Right atrium auricular region (tissue), 2 donors: ENCODE measurements around the gene SFXN2. TPM values are rescaled to one million over a fixed set of nuclear protein-coding genes. Genes with fewer than 3 reads are reported as not detected.
A peak's percentile ranks its signal among the peaks of the same experiment; 100 is the strongest.

ENCODE experiments used
- DNase-seq: peaks from one replicate; pipeline ENCODE4 v3.0.0-alpha.2; 2019; ENCODE audit warnings: low spot score
- H3K27ac ChIP-seq, 2 donors: fragments of 200-600 bp; sonication (generic); 1 replicate in 1 of 2; 2 replicates in 1 of 2; pipeline ENCODE4 v1.5.1; 2016 to 2019
- H3K27me3 ChIP-seq, 2 donors: fragments of 200-600 bp; sonication (generic); one replicate each; pipeline versions ENCODE4 v1.5.1 to v1.6.0; 2017 to 2019
- H3K36me3 ChIP-seq: fragments of 200-600 bp; sonication (generic); one replicate; pipeline ENCODE4 v1.5.1; 2016
- H3K4me1 ChIP-seq, 2 donors: fragments of 200-600 bp; sonication (generic); one replicate each; pipeline versions ENCODE4 v1.5.1 to v1.6.0; 2017 to 2019
- H3K4me3 ChIP-seq, 2 donors: fragments of 200-600 bp; sonication (generic); 1 replicate in 1 of 2; 2 replicates in 1 of 2; pipeline ENCODE4 v1.5.1; 2017 to 2019; ENCODE audit warnings: mild to moderate bottlenecking in 1 of 2, moderate library complexity in 1 of 2
- H3K9me3 ChIP-seq, 2 donors: fragments of 200-600 bp; sonication (generic); one replicate each; pipeline ENCODE4 v1.5.1; 2019
- total RNA-seq, 2 donors: library from RNA; depleted of rRNA; stranded (reverse); fragments of >200 nt; gene quantifications; one replicate each; pipeline ENCODE4 v1.1.0, GENCODE V29; 2016
- TF ChIP-seq, protein P1 (sequence below), 2 donors: fragments of 200-600 bp; sonication (generic); IDR thresholded peaks; one replicate each; pipeline ENCODE4 v1.5.1; 2019; ENCODE audit warnings: antibody characterized with exemption in 2 of 2

SFXN2 gene
- total RNA-seq, 2 donors from 2014 or later, result 0.59 to 2.7 TPM

DNA sequence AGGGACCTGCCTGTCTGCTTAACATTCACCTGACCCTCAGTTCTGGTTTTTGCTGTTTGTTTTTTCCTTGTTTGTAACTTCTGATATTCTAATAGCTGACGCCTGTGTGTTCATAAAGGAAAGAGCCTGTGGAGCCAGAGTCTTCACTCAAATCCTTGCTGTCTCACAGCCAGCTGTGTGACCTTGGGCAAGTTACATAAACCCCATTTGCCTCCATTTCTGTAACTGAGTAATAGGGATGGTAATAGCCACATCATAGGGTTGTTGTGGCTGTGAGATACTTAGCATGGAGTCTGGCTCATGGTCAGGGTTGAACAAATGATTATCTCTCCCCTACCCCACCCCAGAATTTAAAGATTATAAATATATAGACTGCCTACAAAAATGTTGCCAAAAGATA is 56.4 kb downstream of the SFXN2 start:
- TF ChIP-seq, protein P1, sequence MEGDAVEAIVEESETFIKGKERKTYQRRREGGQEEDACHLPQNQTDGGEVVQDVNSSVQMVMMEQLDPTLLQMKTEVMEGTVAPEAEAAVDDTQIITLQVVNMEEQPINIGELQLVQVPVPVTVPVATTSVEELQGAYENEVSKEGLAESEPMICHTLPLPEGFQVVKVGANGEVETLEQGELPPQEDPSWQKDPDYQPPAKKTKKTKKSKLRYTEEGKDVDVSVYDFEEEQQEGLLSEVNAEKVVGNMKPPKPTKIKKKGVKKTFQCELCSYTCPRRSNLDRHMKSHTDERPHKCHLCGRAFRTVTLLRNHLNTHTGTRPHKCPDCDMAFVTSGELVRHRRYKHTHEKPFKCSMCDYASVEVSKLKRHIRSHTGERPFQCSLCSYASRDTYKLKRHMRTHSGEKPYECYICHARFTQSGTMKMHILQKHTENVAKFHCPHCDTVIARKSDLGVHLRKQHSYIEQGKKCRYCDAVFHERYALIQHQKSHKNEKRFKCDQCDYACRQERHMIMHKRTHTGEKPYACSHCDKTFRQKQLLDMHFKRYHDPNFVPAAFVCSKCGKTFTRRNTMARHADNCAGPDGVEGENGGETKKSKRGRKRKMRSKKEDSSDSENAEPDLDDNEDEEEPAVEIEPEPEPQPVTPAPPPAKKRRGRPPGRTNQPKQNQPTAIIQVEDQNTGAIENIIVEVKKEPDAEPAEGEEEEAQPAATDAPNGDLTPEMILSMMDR (IDR thresholded peaks at IDR 0.05), result no peak
- Histone ChIP-seq H3K4me3 (no peak overlapping the region), H3K9me3 (no peaks in the 10 kb centered on the region), H3K4me1 (peaks cover 0 to 61% of the 10 kb centered on the region in 2 donors), H3K36me3 (no peaks in the 10 kb centered on the region), H3K27ac (peak overlapping the region; percentile 35 to 55), H3K27me3 (no peaks in the 10 kb centered on the region)
- DNase-seq, result no peak

DNA sequence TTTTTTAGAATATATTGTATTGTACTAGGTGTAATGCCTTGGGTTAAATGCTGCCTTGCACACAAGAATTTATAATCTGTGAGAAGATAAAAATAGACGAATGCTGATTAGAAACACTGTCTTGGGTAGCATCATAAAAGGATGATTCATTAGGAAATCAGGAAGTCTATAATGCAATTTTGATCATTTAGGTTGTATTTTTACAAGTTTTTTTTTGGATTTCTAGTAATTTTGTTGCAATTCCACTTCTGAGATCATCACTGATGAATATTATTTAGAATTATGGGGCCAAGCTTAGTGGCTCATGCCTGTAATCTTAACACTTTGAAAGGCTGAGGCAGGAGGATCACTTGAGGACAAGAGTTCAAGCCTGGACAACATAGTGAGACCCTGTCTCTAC is 58.9 kb downstream of the SFXN2 start:
- H3K4me1 ChIP-seq, result peaks cover 0 to 75% of the 10 kb centered on the region in 2 donors
- H3K36me3 ChIP-seq, result no peaks in the 10 kb centered on the region
- peak overlapping the region; percentile 95 to 99 for H3K27ac ChIP-seq
- TF ChIP-seq, protein P1 (IDR thresholded peaks at IDR 0.05), result no peak
- DNase-seq, result no peak
- H3K9me3 ChIP-seq, result no peaks in the 10 kb centered on the region
- H3K27me3 ChIP-seq, result no peaks in the 10 kb centered on the region
- no peak overlapping the region for H3K4me3 ChIP-seq

DNA sequence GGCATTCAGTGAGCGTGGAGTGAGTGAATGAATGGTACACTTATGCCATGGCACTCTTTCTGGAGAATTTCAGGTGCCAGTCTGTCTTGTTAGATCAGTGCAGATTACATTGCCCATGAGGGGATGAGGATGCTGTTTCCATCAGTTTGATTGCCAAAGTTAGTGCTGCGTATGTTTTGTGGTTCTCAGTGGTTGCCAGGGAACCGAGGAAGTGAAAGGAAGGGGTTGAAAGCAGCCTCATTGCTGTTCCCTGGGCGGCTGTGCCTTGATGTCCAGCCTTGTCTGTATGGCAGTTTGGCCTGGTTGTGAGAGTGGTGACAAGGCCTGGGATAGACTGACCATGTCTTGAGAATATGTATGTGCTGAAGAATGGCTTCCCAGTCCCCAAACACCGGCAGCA is 59.5 kb downstream of the SFXN2 start:
- Histone ChIP-seq H3K9me3 (no peaks in the 10 kb centered on the region), H3K4me1 (peaks cover 0 to 81% of the 10 kb centered on the region in 2 donors), H3K27ac (peak overlapping the region; percentile 95 to 99), H3K27me3 (no peaks in the 10 kb centered on the region), H3K36me3 (no peaks in the 10 kb centered on the region), H3K4me3 (no peak overlapping the region)
- peak; percentile 72 for DNase-seq
- TF ChIP-seq, protein P1 (IDR thresholded peaks at IDR 0.05), result no peak

DNA sequence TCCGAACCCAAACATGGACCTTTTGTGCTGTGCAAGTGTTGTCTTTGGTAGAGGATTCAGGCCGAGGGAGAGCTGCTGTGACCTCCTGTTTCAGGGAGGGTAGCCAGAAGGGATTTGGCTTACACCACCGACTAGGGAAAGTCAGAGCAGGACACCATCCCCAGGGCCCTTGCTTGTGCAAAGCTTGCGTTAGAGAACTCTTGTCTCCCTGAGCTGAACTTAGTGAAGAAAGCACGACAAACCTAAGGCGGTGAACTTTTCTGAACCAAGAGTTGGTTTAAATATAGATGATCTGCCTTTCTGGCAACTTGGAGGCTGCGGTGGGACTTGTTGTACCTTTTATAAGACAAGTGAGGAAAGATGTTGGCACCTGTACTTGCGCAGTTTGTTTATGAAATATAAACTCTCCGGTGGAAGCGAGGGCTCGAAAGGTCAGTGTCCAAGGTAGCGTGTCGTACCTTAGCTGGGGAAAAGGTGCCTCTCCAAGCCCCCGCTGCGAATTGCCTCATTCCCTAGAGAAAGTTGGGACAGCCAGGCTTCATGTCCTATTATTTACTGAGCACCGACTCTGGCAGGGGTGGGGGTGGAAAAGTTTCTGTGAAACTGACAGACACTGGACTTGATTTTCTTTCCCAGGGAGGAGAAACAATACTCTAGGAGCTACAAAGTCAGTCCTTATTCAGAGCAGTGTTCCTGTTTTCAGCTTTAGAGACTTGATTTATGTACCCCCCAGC is 60.9 kb downstream of the SFXN2 start:
- H3K4me3 ChIP-seq, result peak overlapping the region; percentile 50 to 56
- peaks cover 0 to 84% of the 10 kb centered on the region in 2 donors for H3K4me1 ChIP-seq
- peak overlapping the region; percentile 95 to 99 for H3K27ac ChIP-seq
- DNase-seq, result peak; percentile 91
- H3K9me3 ChIP-seq, result no peaks in the 10 kb centered on the region
- no peaks in the 10 kb centered on the region for H3K36me3 ChIP-seq
- H3K27me3 ChIP-seq, result no peaks in the 10 kb centered on the region
- TF ChIP-seq, protein P1 (IDR thresholded peaks at IDR 0.05), result no peak

DNA sequence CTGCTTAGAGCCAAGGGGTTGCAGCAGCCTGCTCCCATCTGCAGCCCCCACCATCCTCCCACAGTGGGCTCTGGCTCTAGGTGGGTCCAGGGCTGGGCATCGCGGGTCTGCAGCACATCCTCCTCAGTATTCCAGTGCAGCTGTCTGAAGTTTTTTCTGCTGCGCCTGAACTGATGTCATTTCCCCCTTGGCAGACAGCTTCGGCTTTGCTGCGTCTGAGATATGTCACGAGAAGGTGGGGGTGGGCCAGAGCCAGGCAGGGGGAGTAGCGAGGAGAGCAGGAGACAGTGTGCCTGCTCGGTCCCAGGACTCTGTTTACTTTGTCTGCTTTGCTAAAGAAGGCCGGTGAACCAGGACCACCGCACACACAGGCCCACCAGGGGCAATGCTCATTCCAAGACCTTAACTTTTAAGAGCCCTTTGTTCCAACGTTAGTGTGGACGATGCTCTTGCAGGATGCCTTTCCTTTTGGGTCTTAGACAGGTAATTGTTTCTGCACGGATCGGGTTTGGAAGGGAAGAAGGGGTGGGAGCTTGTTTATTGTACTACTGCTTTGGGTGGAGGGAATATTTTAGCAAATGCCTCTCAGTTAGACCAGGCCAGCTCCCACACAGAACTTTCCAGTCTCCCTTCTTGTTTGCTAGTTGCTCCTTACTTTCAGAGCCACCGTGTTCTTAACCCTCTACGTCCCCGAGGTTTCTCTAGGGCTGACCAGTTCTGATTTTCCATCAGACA is 61.7 kb downstream of the SFXN2 start:
- Histone ChIP-seq H3K27me3 (no peaks in the 10 kb centered on the region), H3K4me3 (peak overlapping the region; percentile 50 to 56), H3K36me3 (no peaks in the 10 kb centered on the region), H3K27ac (peak overlapping the region; percentile 95 to 99), H3K4me1 (peaks cover 0 to 84% of the 10 kb centered on the region in 2 donors), H3K9me3 (no peaks in the 10 kb centered on the region)
- DNase-seq, result peak; percentile 95
- TF ChIP-seq, protein P1 (IDR thresholded peaks at IDR 0.05), result no peak
